ENCODE measurements around the gene VSX1.

Gene VSX1

GRCh38 chr20:25127761-25128537 lies 46.0 kb upstream of the VSX1 start:
- Histone ChIP-seq H3K79me1 (ENCODE audit: low read length) (no peaks in the 10 kb centered on the region), H4K91ac (ENCODE audit: low read depth, low read length) (no peak overlapping the region), H2AFZ (ENCODE audit: insufficient read depth, low read length, poor library complexity) (no peak overlapping the region), H3K23ac (ENCODE audit: low read length) (no peak overlapping the region), H3K9ac (ENCODE audit: low read length) (no peak overlapping the region), H2BK120ac (ENCODE audit: insufficient read depth, low read length, poor library complexity) (no peak overlapping the region), H3K9me3 (ENCODE audit: insufficient read depth, low read depth, low read length) (peaks cover 2% of the 10 kb centered on the region), H2AK5ac (ENCODE audit: low read length) (no peak overlapping the region), H4K12ac (ENCODE audit: low read depth, low read length) (no peak overlapping the region), H3K18ac (ENCODE audit: low read length) (no peak overlapping the region), H3K79me2 (ENCODE audit: control insufficient read depth, insufficient read depth, low read length, poor library complexity) (no peaks in the 10 kb centered on the region), H2BK5ac (ENCODE audit: low read depth, low read length, poor library complexity) (no peak overlapping the region), H3K27ac (ENCODE audit: low read depth, low read length) (no peak overlapping the region), H4K8ac (ENCODE audit: low read depth, low read length) (no peak overlapping the region), H3K4me2 (ENCODE audit: low read length) (no peak overlapping the region), H3K4me3 (ENCODE audit: low read depth, low read length) (no peak overlapping the region), H3K4me1 (ENCODE audit: control insufficient read depth in 1 of 2, insufficient read depth in 2 of 2, low read length in 2 of 2) (no peaks in the 10 kb centered on the region), H3K14ac (ENCODE audit: low read length) (no peak overlapping the region), H3K27me3 (ENCODE audit: insufficient read depth, low read length) (no peaks in the 10 kb centered on the region), H2BK12ac (ENCODE audit: low read length) (no peak overlapping the region), H3K36me3 (ENCODE audit: control insufficient read depth in 1 of 2, insufficient read depth in 2 of 2, low read length in 2 of 2) (no peaks in the 10 kb centered on the region), H3K4ac (ENCODE audit: low read depth, low read length) (no peak overlapping the region)
- DNase-seq: no peak
- no CpG with 5 or more reads among the region's 4 CpGs for WGBS (ENCODE audit: extremely low coverage, insufficient coverage, insufficient read length)

- Histone ChIP-seq H3K36me3 (ENCODE audit: control insufficient read depth in 1 of 2, insufficient read depth in 2 of 2, low read length in 2 of 2) (no peaks in the 10 kb centered on the region), H3K4me1 (ENCODE audit: control insufficient read depth in 1 of 2, insufficient read depth in 2 of 2, low read length in 2 of 2) (no peaks in the 10 kb centered on the region), H3K23ac (ENCODE audit: low read length) (no peak overlapping the region), H3K14ac (ENCODE audit: low read length) (no peak overlapping the region), H3K4me2 (ENCODE audit: low read length) (no peak overlapping the region), H3K79me1 (ENCODE audit: low read length) (no peaks in the 10 kb centered on the region), H3K79me2 (ENCODE audit: control insufficient read depth, insufficient read depth, low read length, poor library complexity) (no peaks in the 10 kb centered on the region), H3K27ac (ENCODE audit: low read depth, low read length) (no peak overlapping the region), H4K12ac (ENCODE audit: low read depth, low read length) (no peak overlapping the region), H2BK120ac (ENCODE audit: insufficient read depth, low read length, poor library complexity) (no peak overlapping the region), H3K4me3 (ENCODE audit: low read depth, low read length) (peak overlapping the region; percentile 44), H2AFZ (ENCODE audit: insufficient read depth, low read length, poor library complexity) (no peak overlapping the region), H3K18ac (ENCODE audit: low read length) (no peak overlapping the region), H3K27me3 (ENCODE audit: insufficient read depth, low read length) (no peaks in the 10 kb centered on the region), H3K4ac (ENCODE audit: low read depth, low read length) (no peak overlapping the region), H2BK12ac (ENCODE audit: low read length) (no peak overlapping the region), H4K91ac (ENCODE audit: low read depth, low read length) (no peak overlapping the region), H3K9me3 (ENCODE audit: insufficient read depth, low read depth, low read length) (peaks cover 2% of the 10 kb centered on the region), H2AK5ac (ENCODE audit: low read length) (no peak overlapping the region), H2BK5ac (ENCODE audit: low read depth, low read length, poor library complexity) (no peak overlapping the region), H4K8ac (ENCODE audit: low read depth, low read length) (no peak overlapping the region), H3K9ac (ENCODE audit: low read length) (no peak overlapping the region)
- no CpG with 5 or more reads among the region's 4 CpGs for WGBS (ENCODE audit: extremely low coverage, insufficient coverage, insufficient read length)
- no peak for DNase-seq
Measured at GRCh38 chr20:25126204-25127029, 44.5 kb upstream of the VSX1 start.

GRCh38 chr20:25125636-25126035 lies 43.7 kb upstream of the VSX1 start:
- no peaks in the 10 kb centered on the region for H3K4me1 ChIP-seq (ENCODE audit: control insufficient read depth in 1 of 2, insufficient read depth in 2 of 2, low read length in 2 of 2)
- no peak for DNase-seq
- no CpG with 5 or more reads among the region's 3 CpGs for WGBS (ENCODE audit: extremely low coverage, insufficient coverage, insufficient read length)
- H2BK120ac ChIP-seq (ENCODE audit: insufficient read depth, low read length, poor library complexity): no peak overlapping the region
- H3K79me1 ChIP-seq (ENCODE audit: low read length): no peaks in the 10 kb centered on the region
- no peak overlapping the region for H3K4me2 ChIP-seq (ENCODE audit: low read length)
- no peak overlapping the region for H3K18ac ChIP-seq (ENCODE audit: low read length)
- no peaks in the 10 kb centered on the region for H3K36me3 ChIP-seq (ENCODE audit: control insufficient read depth in 1 of 2, insufficient read depth in 2 of 2, low read length in 2 of 2)
- H2AK5ac ChIP-seq (ENCODE audit: low read length): no peak overlapping the region
- H2BK12ac ChIP-seq (ENCODE audit: low read length): no peak overlapping the region
- no peak overlapping the region for H4K12ac ChIP-seq (ENCODE audit: low read depth, low read length)
- no peak overlapping the region for H3K23ac ChIP-seq (ENCODE audit: low read length)
- no peak overlapping the region for H2AFZ ChIP-seq (ENCODE audit: insufficient read depth, low read length, poor library complexity)
- no peak overlapping the region for H3K9ac ChIP-seq (ENCODE audit: low read length)
- peaks cover 2% of the 10 kb centered on the region for H3K9me3 ChIP-seq (ENCODE audit: insufficient read depth, low read depth, low read length)
- no peaks in the 10 kb centered on the region for H3K27me3 ChIP-seq (ENCODE audit: insufficient read depth, low read length)
- H2BK5ac ChIP-seq (ENCODE audit: low read depth, low read length, poor library complexity): no peak overlapping the region
- H3K79me2 ChIP-seq (ENCODE audit: control insufficient read depth, insufficient read depth, low read length, poor library complexity): no peaks in the 10 kb centered on the region
- H4K8ac ChIP-seq (ENCODE audit: low read depth, low read length): no peak overlapping the region
- H3K27ac ChIP-seq (ENCODE audit: low read depth, low read length): no peak overlapping the region
- H3K14ac ChIP-seq (ENCODE audit: low read length): no peak overlapping the region
- H3K4me3 ChIP-seq (ENCODE audit: low read depth, low read length): no peak overlapping the region
- H3K4ac ChIP-seq (ENCODE audit: low read depth, low read length): no peak overlapping the region
- no peak overlapping the region for H4K91ac ChIP-seq (ENCODE audit: low read depth, low read length)

GRCh38 chr20:25120920-25121319 lies 39.0 kb upstream of the VSX1 start:
- H4K91ac ChIP-seq (ENCODE audit: low read depth, low read length): no peak overlapping the region
- no peak overlapping the region for H3K14ac ChIP-seq (ENCODE audit: low read length)
- peaks cover 5% of the 10 kb centered on the region for H3K9me3 ChIP-seq (ENCODE audit: insufficient read depth, low read depth, low read length)
- no peak overlapping the region for H4K8ac ChIP-seq (ENCODE audit: low read depth, low read length)
- no peak overlapping the region for H3K23ac ChIP-seq (ENCODE audit: low read length)
- no peak overlapping the region for H3K4me3 ChIP-seq (ENCODE audit: low read depth, low read length)
- no peak overlapping the region for H2AFZ ChIP-seq (ENCODE audit: insufficient read depth, low read length, poor library complexity)
- no CpG with 5 or more reads among the region's 2 CpGs for WGBS (ENCODE audit: extremely low coverage, insufficient coverage, insufficient read length)
- no peaks in the 10 kb centered on the region for H3K36me3 ChIP-seq (ENCODE audit: control insufficient read depth in 1 of 2, insufficient read depth in 2 of 2, low read length in 2 of 2)
- no peaks in the 10 kb centered on the region for H3K79me2 ChIP-seq (ENCODE audit: control insufficient read depth, insufficient read depth, low read length, poor library complexity)
- no peaks in the 10 kb centered on the region for H3K79me1 ChIP-seq (ENCODE audit: low read length)
- no peak overlapping the region for H4K12ac ChIP-seq (ENCODE audit: low read depth, low read length)
- H3K4me1 ChIP-seq (ENCODE audit: control insufficient read depth in 1 of 2, insufficient read depth in 2 of 2, low read length in 2 of 2): no peaks in the 10 kb centered on the region
- no peak overlapping the region for H3K4ac ChIP-seq (ENCODE audit: low read depth, low read length)
- H3K18ac ChIP-seq (ENCODE audit: low read length): no peak overlapping the region
- DNase-seq: peak in 1 of 2 donors; percentile 12
- H3K27me3 ChIP-seq (ENCODE audit: insufficient read depth, low read length): no peaks in the 10 kb centered on the region
- H3K4me2 ChIP-seq (ENCODE audit: low read length): no peak overlapping the region
- H2BK5ac ChIP-seq (ENCODE audit: low read depth, low read length, poor library complexity): no peak overlapping the region
- H2AK5ac ChIP-seq (ENCODE audit: low read length): no peak overlapping the region
- H3K27ac ChIP-seq (ENCODE audit: low read depth, low read length): no peak overlapping the region
- H2BK12ac ChIP-seq (ENCODE audit: low read length): no peak overlapping the region
- no peak overlapping the region for H3K9ac ChIP-seq (ENCODE audit: low read length)
- no peak overlapping the region for H2BK120ac ChIP-seq (ENCODE audit: insufficient read depth, low read length, poor library complexity)
